Mucosa of rectum (tissue), 2 donors: ENCODE measurements around the gene OR4E2.
A peak's percentile ranks its signal among the peaks of the same experiment; 100 is the strongest.

ENCODE experiments used
- H3K27ac ChIP-seq, 2 donors: one replicate each; pipeline ENCODE4 v1.7.0; 2013; ENCODE audit warnings: inconsistent platforms in 2 of 2, low read depth in 2 of 2, low read length in 2 of 2
- H3K27me3 ChIP-seq, 2 donors: one replicate each; pipeline ENCODE4 v1.7.0; 2013; ENCODE audit warnings: low read length in 2 of 2; ENCODE audit not compliant: control insufficient read depth in 2 of 2, insufficient read depth in 2 of 2
- H3K36me3 ChIP-seq, 2 donors: one replicate each; pipeline ENCODE4 v1.7.0; 2013; ENCODE audit warnings: low read length in 2 of 2; ENCODE audit not compliant: control insufficient read depth in 2 of 2, insufficient read depth in 2 of 2
- H3K4me1 ChIP-seq, 2 donors: one replicate each; pipeline ENCODE4 v1.7.0; 2013; ENCODE audit warnings: low read length in 2 of 2, mild to moderate bottlenecking in 1 of 2; ENCODE audit not compliant: control insufficient read depth in 2 of 2, insufficient read depth in 2 of 2
- H3K4me3 ChIP-seq, 2 donors: one replicate each; pipeline ENCODE4 v1.7.0; 2013; ENCODE audit warnings: low read length in 2 of 2
- H3K9ac ChIP-seq, 2 donors: one replicate each; pipeline ENCODE4 v1.7.0; 2013; ENCODE audit warnings: low read length in 2 of 2, low read depth in 1 of 2, mild to moderate bottlenecking in 1 of 2
- H3K9me3 ChIP-seq, 2 donors: one replicate each; pipeline ENCODE4 v1.7.0; 2013; ENCODE audit warnings: low read length in 2 of 2; ENCODE audit not compliant: control insufficient read depth in 2 of 2
- donor health status: healthy.
- donor health status: Normal muscosa, but diverticular disease.

The OR4E2 gene

GRCh38 chr14:21647380-21647779 lies 6.3 kb upstream of the OR4E2 start:
- no peak overlapping the region for H3K27ac ChIP-seq
- H3K27me3 ChIP-seq: no peaks in the 10 kb centered on the region
- H3K9ac ChIP-seq: no peak overlapping the region
- H3K4me1 ChIP-seq: peaks cover 5% of the 10 kb centered on the region in 2 donors
- H3K4me3 ChIP-seq: no peak overlapping the region
- no peaks in the 10 kb centered on the region for H3K9me3 ChIP-seq
- no peaks in the 10 kb centered on the region for H3K36me3 ChIP-seq

DNA sequence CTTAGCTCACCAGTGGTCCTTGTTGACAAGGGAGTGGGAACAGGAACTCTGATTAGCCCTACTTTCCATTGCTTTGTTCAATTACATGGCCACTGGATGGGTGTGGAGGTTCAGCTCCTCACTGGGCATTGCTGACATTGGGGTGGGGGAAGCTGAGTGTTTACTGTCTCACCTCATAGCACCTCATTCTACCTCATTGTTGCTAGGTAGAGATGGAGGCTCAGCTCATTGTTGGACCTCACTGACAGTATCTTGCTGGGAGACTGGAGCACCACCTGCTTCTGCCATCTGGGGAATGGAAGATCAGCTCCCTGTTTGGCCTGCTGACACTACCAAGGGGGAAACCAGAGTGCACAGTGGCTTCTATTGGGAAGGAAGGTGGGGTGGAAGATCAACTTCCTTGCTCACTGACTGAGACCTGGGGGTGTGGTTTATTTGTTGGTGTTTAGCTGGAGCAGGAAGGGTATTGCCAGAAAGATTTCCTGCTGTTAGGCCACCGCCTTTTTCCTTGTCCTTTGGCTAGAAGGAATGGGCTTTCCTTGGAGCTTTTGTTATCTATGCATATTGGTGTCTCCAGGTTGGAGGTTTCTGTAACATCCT lies 1.3 kb upstream of the OR4E2 start:
- Histone ChIP-seq H3K27ac (peak overlapping the region; percentile 69 to 74), H3K9me3 (no peaks in the 10 kb centered on the region), H3K27me3 (no peaks in the 10 kb centered on the region), H3K4me3 (no peak overlapping the region), H3K36me3 (no peaks in the 10 kb centered on the region), H3K9ac (peak overlapping the region in 1 of 2 donors; percentile 36), H3K4me1 (peaks cover 7 to 15% of the 10 kb centered on the region in 2 donors)

- Histone ChIP-seq H3K27ac (no peak overlapping the region), H3K27me3 (no peaks in the 10 kb centered on the region), H3K9me3 (no peaks in the 10 kb centered on the region), H3K4me3 (no peak overlapping the region), H3K4me1 (peaks cover 7 to 15% of the 10 kb centered on the region in 2 donors), H3K36me3 (no peaks in the 10 kb centered on the region), H3K9ac (no peak overlapping the region)
Observed at GRCh38 chr14:21654215-21654614, 580 bp downstream of the OR4E2 start.

DNA sequence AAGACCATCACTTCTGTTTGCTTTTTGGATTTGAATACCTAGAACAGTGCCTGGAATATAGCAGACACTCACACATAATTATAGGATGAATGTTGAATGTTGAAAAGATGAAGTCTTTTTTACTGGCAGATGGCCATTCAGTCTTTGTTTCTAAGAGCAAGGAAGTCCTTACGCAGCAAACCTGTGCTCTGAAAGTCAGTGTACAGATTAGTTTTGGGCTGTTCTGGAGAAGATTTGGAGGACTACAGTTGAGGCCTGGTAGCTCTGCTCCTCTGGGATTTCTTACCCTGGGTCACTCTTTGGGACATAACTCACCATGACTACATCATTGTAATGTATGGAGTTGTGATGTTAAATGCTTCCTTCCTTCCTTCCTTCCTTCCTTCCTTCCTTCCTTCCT lies 3.3 kb downstream of the OR4E2 start:
- Histone ChIP-seq H3K9ac (no peak overlapping the region), H3K9me3 (no peaks in the 10 kb centered on the region), H3K4me1 (peaks cover 7 to 14% of the 10 kb centered on the region in 2 donors), H3K36me3 (no peaks in the 10 kb centered on the region), H3K27me3 (no peaks in the 10 kb centered on the region), H3K27ac (no peak overlapping the region), H3K4me3 (no peak overlapping the region)

DNA sequence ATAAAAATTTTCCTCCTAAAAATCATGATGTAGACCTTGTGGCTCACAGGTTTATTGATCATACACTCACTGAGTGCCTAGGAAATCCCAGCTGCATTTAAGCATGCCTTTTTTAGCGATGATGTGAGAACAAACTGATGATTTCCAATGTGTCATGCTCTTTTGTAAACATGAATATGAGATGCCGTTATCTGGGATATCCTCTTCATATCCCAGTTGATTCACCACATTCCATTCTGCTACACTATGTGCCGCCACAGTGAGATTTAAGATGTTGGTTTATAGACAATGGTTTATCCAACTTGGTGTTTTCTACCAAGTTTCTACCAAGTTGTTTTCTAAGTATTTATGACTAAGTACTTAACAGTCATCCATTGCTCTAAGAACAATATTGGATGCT lies 14.7 kb downstream of the OR4E2 start:
- no peaks in the 10 kb centered on the region for H3K9me3 ChIP-seq
- no peak overlapping the region for H3K9ac ChIP-seq
- no peak overlapping the region for H3K27ac ChIP-seq
- H3K36me3 ChIP-seq: no peaks in the 10 kb centered on the region
- H3K4me3 ChIP-seq: no peak overlapping the region
- no peaks in the 10 kb centered on the region for H3K4me1 ChIP-seq
- H3K27me3 ChIP-seq: peaks cover 0 to 3% of the 10 kb centered on the region in 2 donors

GRCh38 chr14:21669284-21669683 lies 15.6 kb downstream of the OR4E2 start:
- Histone ChIP-seq H3K4me1 (no peaks in the 10 kb centered on the region), H3K9me3 (no peaks in the 10 kb centered on the region), H3K27me3 (peaks cover 0 to 3% of the 10 kb centered on the region in 2 donors), H3K27ac (no peak overlapping the region), H3K36me3 (no peaks in the 10 kb centered on the region), H3K9ac (no peak overlapping the region), H3K4me3 (no peak overlapping the region)

GRCh38 chr14:21671371-21671770 lies 17.7 kb downstream of the OR4E2 start:
- Histone ChIP-seq H3K4me1 (no peaks in the 10 kb centered on the region), H3K4me3 (no peak overlapping the region)

DNA sequence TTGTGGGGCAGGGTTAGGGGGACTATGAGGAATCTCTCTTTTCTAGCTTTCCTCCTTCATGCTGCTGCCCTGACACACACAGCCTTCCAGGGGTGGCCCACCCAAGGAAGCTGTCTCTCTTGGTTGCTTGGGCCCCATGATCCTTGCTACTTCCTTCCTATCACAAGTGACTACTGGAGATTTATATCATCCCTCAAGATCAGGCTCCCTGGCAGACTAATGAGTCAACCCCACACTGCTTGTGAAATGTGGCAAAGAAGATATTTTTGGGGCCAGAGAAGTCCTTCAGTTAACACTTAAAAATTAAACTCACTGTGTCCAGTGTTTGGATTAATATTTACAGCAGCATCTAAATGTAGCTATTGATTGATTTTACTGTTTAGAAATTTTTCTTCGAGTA lies 18.5 kb downstream of the OR4E2 start:
- Histone ChIP-seq H3K9ac (no peak overlapping the region), H3K4me1 (no peaks in the 10 kb centered on the region), H3K4me3 (no peak overlapping the region), H3K27me3 (peaks cover 0 to 3% of the 10 kb centered on the region in 2 donors), H3K9me3 (peaks cover 0 to 3% of the 10 kb centered on the region in 2 donors), H3K27ac (no peak overlapping the region), H3K36me3 (no peaks in the 10 kb centered on the region)

More at GRCh38 chr14:21671371-21671770, 17.7 kb downstream of the OR4E2 start:
- Histone ChIP-seq H3K36me3 (no peaks in the 10 kb centered on the region), H3K9ac (no peak overlapping the region), H3K27me3 (peaks cover 0 to 3% of the 10 kb centered on the region in 2 donors), H3K27ac (no peak overlapping the region), H3K9me3 (peaks cover 0 to 3% of the 10 kb centered on the region in 2 donors)

GRCh38 chr14:21673718-21674117 lies 20.1 kb downstream of the OR4E2 start, which contains the start of gene OR4E1:
TSS of gene OR4E1 (minus strand) at chr14:21673818. CDS start at chr14:21670935, 2,883 bp downstream.
- no peak within 1 kb of the TSS for H3K9ac ChIP-seq
- no peak within 1 kb of the TSS for H3K4me3 ChIP-seq
- no peaks in the 10 kb centered on the region for H3K4me1 ChIP-seq
- no peaks in the 10 kb centered on the region for H3K36me3 ChIP-seq
- peaks cover 0 to 3% of the 10 kb centered on the region in 2 donors for H3K9me3 ChIP-seq
- no peak within 1 kb of the TSS for H3K27ac ChIP-seq
- H3K27me3 ChIP-seq: peaks cover 0 to 3% of the 10 kb centered on the region in 2 donors

DNA sequence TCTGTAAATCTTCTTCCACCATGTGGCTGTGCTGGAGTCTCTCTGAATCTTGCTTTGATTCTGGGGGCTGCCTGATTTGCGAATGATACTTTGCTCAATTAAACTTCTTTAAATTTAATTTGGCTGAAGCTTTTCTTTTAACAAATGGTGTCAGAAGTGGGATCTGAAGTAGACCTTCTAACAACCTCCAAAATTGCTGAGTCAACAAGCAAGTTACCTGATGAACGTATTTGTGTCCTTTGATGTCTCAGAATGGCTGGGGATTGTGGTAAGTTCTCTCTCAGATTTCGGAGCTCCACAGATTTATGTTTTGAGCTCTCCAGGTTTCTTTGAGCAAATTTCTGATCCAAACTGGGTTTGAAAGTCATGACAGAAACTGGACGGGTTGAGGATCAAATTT lies 21.9 kb downstream of the OR4E2 start:
- H3K4me1 ChIP-seq: no peaks in the 10 kb centered on the region
- no peaks in the 10 kb centered on the region for H3K27me3 ChIP-seq
- H3K27ac ChIP-seq: no peak overlapping the region
- no peak overlapping the region for H3K9ac ChIP-seq
- no peak overlapping the region for H3K4me3 ChIP-seq
- H3K9me3 ChIP-seq: peaks cover 0 to 3% of the 10 kb centered on the region in 2 donors
- no peaks in the 10 kb centered on the region for H3K36me3 ChIP-seq
